Endometrial microvascular endothelial cells (primary cell): Measurements from ENCODE around the gene PRRT1. TPM values are rescaled to one million over a fixed set of nuclear protein-coding genes. Genes with fewer than 3 reads are reported as not detected.
"Not testable (repeated sequence)": the region's sequence is repeated elsewhere in the genome, so short reads cannot be mapped to it uniquely, and the experiment has no call there.

ENCODE experiments used
- in situ Hi-C: cut with HindIII; loops from 2 replicates; pipeline ENCODE4 v1.10.0; 2017; ENCODE audit warnings: low sequenced_read_pairs, low pct_unique_long_range_greater_than_20kb; ENCODE audit errors: inconsistent ontology term
- total RNA-seq: library from RNA; depleted of rRNA; stranded (reverse); fragments of >200 nt; gene quantifications from one replicate; pipeline ENCODE4 v1.2.3, GENCODE V29; 2015; ENCODE audit errors: inconsistent ontology term

Gene PRRT1
- total RNA-seq, 1 donor from 2014 or later, result not detected

DNA sequence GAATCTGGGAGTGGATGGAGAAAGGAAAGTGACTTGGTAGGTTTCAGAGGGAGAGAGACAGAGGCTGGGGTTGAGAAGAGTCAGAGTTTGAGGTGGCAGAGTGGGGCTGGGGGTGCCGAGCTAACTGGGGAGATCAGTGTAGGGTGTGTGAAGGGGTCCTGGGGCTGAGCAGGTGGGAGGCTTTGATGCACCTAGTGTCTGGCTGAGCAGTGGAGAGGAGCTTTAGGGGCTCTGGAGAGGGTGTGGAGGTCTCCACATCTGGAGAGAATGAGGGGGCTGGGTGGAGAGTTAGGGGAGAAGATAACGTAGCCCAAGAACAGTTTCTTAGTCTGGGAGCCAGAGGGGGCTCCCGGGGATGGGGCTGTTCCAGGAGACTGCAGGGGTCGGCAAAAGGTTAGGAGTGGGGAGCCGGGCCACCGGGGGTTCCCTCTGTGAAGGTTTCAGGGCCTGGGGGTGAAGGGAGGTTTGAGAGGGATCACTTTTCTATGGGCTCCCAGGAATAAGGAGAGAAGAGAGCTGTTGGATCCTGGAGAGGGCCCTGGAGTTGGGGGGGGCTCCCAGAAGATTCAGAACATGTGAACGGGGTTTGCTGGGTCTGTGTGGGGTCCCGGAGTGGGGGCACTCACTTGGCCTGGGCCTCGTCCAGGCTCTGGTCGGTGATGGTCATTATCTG is 37.5 kb upstream of the PRRT1 start:
- in situ Hi-C loops, result no loop called here

DNA sequence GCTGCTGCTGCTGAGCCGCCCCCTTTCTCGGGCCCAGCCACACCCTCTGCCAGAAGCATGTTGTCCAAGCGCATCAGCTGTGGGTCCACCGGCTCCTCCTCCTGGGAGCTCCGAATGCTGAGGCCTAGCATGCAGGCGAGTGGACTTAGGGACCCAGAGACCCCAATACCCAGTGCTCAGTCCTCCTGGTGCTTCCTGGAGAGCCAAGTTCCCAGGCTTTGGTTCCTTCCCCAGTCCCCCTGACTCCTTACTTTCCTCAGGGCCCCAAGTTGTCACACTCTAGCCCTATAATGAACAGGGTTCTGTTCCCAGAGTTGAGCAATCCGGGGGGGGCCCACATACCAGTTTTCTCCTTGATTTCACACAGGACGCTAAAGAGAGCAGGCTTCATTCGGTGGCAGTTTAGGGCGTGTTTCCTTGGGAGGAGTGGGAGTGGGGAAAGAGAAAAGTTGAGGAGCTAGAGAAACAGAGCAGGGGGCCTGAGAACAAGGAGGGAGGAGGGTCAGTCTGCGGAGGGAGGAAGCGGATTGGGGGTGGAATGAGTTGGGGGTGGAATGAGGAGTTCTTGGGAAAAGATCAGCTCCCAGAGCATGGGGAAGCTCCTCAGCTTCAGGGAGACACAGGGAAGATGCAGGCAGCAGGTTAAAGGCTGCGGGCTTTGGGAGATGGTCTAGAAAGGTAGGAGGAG is 36.8 kb upstream of the PRRT1 start:
- in situ Hi-C loops, result no loop called here

DNA sequence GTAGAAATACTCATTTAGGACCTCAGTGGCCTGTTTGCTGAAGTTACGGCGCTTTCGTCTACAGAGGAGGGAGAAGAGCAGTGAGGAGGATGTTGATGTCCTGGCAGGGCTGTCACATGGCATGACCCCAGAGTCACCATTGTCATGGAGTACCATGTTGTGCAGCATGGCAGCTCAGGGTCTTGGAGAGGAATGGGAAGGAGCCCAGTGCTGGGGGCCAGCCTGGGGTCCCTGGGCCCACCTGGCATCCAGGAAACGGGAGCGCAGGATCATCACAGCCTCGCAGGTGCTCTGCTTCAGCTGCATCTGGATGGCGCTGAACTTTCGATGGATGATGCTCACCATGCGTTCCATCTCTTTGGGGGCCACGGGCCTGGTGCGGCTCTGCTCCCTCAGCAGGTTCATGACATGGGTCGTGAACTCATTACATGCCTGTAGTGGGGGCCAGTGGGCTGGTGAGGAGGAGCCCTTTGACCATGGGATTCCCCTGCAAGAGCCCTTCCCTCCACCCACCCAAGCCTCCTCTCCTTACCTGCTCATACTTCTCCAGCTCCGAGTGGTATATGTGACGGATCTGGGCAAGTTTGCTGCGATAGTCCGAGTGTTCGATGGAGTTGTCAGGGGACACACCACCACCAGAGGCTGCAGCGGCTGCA is 36.1 kb upstream of the PRRT1 start:
- in situ Hi-C loops, result not testable (repeated sequence)

DNA sequence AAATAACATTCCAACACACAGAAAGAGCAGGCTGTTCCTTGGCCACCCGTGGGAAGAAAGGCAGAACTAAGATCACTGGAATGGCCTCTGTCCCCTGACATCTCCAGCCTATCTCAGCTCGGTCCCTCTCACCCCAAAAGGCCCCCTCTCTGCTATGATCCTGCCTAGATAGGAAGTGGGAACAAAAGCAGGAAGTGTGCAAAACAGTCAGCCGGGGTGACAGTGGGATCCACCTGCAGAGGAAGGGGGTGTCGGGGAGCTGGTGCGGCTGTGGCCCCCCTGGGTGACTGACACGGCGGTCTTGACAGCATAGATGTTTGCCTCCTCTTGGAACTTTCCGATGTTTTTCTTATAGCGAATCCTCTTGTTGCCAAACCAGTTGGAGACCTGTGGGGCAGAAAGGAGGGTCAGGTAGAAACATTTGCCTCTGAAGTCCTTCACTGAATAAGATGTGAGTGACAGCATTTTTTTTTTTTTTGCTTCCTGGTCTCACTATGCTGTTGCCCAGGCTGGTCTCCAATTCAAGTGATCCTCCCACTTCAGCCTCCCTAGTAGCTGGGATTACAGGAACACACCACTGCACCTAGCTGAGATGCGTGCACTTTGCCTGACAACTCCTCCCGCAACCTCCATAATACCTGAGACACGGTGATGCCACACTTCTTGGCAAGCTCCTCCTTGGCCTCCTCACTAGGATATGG is 35.4 kb upstream of the PRRT1 start:
- in situ Hi-C loops, result no loop called here

DNA sequence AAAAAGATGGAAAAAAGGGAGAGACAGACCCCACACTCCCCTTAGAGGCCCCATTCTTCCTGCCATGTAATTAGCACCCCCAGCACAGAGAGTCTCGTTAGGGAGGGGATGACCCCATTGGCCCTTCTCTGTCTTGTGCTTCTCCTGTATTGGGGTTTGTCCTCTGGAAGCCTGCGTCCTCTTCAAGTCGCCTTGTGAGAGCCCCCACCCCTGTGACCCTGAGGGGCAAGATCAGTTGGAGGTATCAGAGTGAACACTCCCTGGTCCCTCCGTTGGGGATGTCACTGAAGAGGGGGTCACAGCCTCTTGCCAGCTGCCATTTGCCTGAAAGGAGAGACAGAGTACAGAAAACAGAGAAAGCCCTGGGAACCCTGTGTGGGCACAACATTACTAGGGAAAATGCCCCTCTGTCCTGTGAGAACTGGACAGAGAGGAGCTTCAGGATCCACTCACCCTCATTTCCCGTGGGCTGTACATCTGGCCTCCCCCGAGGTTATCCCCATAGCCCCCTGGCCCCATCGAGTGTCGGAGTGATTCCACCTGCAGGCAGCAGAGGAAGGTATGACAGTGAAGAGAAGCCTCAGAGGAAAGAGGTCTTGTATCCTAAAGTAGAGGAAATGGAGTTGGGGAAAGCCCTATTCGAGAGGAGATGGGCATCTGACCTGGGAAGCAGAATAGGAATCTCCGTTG is 34.6 kb upstream of the PRRT1 start:
- in situ Hi-C loops, result not testable (repeated sequence)

DNA sequence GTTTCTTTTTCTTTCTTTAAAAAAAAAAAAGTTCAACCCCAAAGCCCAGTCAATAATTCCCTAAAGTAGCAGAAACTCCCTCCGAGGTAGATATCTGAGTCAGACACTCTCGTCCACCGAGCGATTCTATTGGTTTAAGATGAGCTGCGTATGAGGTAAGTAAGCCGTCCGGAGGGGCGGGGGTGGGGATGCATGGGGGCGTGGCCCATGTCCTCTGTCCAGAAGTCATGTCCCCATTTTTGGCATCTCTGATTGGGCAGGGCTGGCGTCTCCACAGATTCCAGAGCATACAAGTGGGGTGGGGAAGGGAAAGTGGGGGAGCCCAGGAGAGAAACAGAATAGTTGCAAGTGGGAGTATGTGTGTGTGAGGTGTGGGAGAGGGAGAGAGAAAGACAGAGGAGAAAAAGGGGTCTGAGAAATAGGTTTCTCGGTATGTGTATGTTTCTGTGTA is 34.0 kb upstream of the PRRT1 start:
- in situ Hi-C loops, result not testable (repeated sequence)

DNA sequence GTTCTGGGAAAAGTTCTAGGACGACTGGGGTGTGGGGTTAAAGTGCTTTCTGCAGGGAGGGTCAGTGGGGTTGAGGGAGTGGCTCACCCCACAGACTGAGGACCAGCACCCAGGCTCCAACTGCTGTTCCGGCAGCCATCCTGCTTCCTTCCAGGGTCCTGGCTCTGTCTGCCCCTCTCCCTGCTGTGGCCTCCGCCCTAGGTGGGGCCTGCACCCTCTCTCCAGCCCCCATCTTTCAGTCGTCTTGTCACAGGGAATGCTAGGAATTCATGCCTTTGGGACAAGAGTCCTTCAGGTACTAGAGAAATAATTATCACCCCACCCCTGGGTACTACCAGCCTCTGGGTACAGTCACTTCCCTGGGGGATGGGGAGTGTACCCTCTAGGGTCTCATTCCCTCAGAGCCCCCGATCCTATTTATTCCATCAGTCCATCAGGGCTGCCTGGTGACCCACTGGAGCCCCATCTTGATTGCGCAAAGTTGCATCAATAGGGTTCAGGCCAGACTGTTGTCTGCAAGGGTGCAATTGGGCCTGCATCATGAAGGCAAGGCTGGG is 32.4 kb upstream of the PRRT1 start, which contains the start of gene AGER:
TSS of gene AGER (minus strand) at position 170 of the 557 bp plus-strand sequence. CDS start at position 139, 31 bp downstream.
- in situ Hi-C loops, result no loop called here

DNA sequence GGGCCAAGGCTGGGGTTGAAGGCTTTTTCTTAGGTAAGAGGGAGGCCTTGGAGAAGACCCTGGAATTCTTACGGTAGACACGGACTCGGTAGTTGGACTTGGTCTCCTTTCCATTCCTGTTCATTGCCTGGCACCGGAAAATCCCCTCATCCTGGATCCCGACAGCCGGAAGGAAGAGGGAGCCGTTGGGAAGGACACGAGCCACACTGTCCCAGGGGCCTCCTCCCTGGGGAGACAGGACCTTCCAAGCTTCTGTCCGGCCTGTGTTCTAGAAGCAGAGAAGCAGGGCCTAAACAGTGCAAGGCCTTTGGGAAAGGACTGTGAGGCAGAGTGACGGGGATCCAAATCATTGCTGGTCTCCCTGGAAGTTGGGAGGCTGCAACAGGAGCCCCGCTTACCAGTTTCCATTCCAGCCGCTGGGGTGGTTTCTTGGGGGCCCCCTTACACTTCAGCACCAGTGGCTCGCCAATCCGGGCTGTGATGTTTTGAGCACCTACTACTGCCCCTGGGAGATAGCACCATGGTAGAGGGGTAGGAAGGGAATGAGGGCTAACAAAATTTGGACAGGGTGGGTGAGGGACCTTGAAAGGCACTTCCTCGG is 31.8 kb upstream of the PRRT1 start:
- in situ Hi-C loops, result no loop called here

DNA sequence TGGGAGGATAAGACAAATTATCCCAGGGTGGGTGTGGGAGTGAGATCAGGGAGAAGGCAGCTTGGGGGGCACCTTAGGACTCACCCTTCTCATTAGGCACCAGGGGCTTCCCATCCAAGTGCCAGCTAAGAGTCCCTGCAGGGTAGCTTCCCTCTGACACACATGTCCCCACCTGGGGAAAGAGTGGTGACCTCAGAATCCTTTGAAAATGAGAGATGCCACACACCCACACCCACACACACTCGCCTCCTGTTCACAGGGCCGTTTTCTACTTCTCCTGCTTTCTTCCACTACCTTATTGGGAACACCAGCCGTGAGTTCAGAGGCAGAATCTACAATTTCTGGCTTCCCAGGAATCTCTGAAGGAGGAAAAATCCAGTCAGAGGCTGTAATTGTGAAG is 31.3 kb upstream of the PRRT1 start:
- in situ Hi-C loops, result no loop called here

DNA sequence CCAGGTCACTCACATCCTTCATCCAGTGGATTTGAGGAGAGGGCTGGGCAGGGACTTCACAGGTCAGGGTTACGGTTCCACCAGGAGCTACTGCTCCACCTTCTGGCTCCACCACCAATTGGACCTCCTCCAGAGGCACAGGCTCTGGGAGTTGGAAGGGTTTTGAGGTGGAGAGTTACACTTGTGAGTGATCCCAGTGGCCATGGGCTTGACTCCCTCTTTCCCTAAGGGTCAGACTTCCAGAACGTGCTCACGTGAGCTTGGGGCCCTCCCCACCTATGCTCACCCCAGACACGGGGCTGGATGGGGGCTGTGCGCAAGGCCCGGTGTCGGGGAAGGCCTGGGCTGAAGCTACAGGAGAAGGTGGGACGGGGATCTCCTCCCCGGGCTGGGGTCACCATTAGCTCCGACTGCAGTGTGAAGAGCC is 30.8 kb upstream of the PRRT1 start:
- in situ Hi-C loops, result no loop called here

DNA sequence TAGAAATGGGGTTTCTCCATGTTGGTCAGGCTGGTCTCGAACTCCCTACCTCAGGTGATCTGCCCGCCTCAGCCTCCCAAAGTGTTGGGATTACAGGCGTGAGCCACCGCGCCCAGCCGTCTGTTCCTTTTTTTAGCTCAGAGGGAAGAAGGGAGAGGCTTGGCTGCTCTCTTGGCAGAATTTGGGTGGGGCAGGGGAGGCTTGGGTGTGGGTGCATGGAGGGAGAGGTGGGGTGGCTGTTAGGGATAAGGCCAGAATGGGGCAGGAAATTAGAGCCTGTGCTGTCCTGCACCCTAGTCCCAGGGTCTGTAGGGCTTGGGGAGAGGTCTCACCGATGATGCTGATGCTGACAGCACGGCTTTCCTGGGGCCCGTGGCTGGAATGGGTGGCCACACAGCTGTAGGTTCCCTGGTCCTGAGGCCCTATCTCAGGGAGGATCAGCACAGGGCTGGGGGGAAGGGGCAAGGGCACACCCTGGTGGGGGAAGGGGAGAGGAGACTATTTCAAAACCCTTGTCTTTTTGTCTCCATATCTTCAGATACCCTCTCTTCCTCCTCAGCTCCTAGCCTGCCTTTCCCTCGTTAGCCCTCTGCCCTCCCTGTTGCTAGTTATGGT is 30.3 kb upstream of the PRRT1 start:
- in situ Hi-C loops, result no loop called here

DNA sequence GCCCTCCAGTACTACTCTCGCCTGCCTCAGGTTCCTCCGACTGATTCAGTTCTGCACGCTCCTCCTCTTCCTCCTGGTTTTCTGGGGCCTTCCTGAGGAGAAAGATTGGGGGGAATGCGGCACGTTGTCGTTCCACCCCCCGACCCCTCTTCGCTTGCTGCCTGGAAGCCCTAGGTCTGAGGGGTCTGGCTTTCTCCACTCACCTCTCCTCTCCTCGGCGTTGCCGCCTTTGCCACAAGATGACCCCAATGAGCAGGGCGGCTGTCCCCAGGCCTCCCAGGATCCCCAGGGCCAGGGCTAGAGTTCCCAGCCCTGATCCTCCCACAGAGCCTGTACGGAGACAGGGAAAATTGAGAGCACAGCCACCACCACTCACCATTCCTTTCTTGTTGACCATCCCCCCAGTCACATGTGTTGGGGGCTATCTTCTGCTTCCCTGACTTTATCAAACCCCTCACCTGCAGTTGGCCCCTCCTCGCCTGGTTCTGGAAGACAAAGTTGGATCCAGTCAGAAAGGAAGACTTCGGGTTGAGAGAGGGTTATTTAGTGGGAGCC is 29.5 kb upstream of the PRRT1 start:
- in situ Hi-C loops, result no loop called here

DNA sequence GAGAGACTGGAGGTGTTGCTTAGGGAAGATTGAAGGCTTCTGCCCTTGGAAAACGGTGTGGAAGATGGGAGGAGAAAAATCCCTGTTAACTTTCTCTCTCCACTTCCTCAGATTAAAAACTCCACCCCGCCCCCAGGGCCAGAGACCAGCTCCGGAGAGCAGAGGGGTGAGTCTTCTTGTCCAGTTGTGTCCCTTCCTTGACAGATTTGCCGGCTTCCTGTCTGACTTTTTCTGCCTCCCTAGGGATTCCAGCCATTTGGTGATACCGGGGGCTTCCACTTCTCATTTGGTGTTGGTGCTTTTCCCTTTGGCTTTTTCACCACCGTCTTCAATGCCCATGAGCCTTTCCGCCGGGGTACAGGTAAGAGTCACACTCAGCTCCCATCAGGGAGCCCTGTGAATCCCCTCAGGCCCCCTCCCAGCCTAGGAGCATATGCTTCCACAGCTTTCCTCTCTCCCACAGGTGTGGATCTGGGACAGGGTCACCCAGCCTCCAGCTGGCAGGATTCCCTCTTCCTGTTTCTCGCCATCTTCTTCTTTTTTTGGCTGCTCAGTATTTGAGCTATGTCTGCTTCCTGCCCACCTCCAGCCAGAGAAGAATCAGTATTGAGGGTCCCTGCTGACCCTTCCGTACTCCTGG is 28.1 kb upstream of the PRRT1 start:
- in situ Hi-C loops, result no loop called here

DNA sequence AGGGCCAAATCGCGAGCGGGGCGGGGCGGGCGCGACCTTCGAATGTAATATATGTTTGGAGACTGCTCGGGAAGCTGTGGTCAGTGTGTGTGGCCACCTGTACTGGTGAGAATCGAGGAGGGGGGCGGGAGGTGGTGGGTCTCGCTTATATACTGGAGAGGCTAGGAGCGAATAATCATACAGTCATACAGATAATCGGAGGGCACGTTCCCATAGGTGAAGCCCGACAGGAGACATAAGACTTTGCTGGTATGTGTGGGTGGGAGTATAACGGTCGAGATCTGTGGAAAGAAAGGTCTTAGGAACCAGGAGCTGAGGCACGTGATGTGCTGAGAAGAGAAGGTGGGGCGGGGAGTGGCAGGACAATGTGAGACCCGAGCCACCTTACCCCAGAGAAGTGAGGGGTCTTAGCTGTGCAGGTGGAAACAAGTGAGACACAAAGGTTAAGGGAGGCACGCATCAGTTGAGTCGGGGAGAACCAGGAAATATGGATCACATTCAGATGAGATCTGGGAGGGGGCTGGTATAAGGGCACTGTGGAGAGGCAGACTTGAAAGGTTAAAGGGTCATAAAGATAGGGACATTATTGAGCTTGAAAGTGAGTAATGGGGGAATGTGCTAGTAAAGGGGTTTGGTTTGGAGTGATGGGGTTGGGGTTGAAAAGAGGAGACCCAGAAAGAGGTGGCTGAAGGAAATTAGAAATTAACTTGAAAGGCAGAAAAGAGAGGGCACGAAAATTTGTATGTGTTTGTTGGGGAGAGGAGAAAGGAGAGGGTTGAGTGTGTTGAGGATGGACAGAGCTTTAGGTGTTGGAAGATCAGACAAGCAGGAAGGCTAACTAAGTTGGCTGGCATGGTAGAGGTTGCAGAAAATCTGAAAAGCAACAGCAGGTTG is 27.1 kb upstream of the PRRT1 start:
- in situ Hi-C loops, result no loop called here

DNA sequence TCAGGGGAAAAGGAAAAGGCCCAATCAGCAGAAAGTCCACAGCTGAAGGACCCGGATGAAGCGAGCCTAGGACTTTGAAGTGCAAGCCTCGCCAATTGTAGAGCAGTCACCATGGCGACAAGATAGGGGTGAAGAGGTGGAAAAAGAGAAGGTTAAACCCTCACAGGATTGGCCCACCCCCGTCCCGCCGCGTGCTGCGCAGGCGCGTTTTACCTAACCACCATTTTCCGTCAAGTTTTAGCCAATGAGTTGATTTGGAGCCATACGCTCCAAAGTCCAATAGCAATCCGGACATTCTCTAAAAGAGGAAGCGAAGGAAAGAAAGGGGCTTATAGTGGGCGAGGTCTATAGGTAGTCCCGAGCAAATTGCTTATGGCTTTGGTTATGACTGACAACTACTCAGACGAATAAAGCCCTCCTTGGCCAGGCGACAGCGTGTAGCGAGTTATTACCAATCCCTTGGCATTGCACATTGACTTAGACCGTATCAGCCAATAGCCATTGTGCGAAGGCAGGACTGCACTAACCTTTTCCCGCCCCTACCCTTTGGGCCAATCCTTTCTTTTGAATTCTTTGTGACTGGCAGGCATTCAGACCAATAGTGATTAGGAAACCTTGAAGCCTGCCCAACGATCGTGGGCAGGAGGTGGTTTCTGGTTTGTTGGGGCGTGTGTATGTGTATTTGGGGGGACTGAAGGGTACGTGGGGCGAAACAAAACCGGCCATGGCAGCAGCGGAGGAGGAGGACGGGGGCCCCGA is 26.2 kb upstream of the PRRT1 start, which contains the start of gene RNF5:
TSS of gene RNF5 (plus strand) at position 618 of the 759 bp plus-strand sequence. CDS start at position 725, 107 bp downstream.
- in situ Hi-C loops, result no loop called here
